Left ventricle myocardium inferior (tissue), 1 donor: ENCODE data around the gene WDR46. TPM values are rescaled to one million over a fixed set of nuclear protein-coding genes. Genes with fewer than 3 reads are reported as not detected.
A peak's percentile ranks its signal among the peaks of the same experiment; 100 is the strongest.
"Not testable (repeated sequence)": the region's sequence is repeated elsewhere in the genome, so short reads cannot be mapped to it uniquely, and the experiment has no call there.

ENCODE experiments used
- DNase-seq: peaks from one replicate; pipeline ENCODE4 v3.0.0-alpha.2; 2020
- H3K27ac ChIP-seq: fragments of 200-600 bp; replicated peaks from 2 replicates; pipeline ENCODE4 v1.8.0; 2021
- H3K27me3 ChIP-seq: fragments of 200-600 bp; 2 replicates; pipeline ENCODE4 v1.8.0; 2021; ENCODE audit warnings: low read depth
- H3K36me3 ChIP-seq: fragments of 200-600 bp; 2 replicates; pipeline ENCODE4 v1.8.0; 2021
- H3K4me1 ChIP-seq: fragments of 200-600 bp; 2 replicates; pipeline ENCODE4 v1.8.0; 2021
- H3K4me3 ChIP-seq: fragments of 200-600 bp; 2 replicates; pipeline ENCODE4 v1.8.0; 2021; ENCODE audit warnings: mild to moderate bottlenecking, moderate library complexity
- H3K9me3 ChIP-seq: fragments of 200-600 bp; replicated peaks from 2 replicates; pipeline ENCODE4 v1.8.0; 2021
- CTCF ChIP-seq: fragments of 200-600 bp; IDR thresholded peaks from 2 replicates; pipeline ENCODE4 v1.8.0; 2021; ENCODE audit warnings: antibody characterized with exemption, mild to moderate bottlenecking, borderline replicate concordance
- intact Hi-C: fragments of 100-400 bp; cut with micrococcal nuclease; formaldehyde crosslinking; loops from one replicate; pipeline ENCODE4 v1.11.0; 2022
- total RNA-seq: library from RNA; stranded (reverse); fragmentation: NEBNext Ultra II Directional; extraction: Animal tissue kit (Norgen Biotek cat#: 25700); gene quantifications from one replicate; pipeline ENCODE4 v1.2.1, GENCODE V29; 2021
- donor health status: DM: no; HTN: yes; CAD: no; lungs with severe emphysema.

The WDR46 gene
- total RNA-seq, 1 donor from 2014 or later = 13.3 TPM

GRCh38 chr6:33272275-33273128 lies 16.5 kb downstream of the WDR46 start:
- H3K9me3 ChIP-seq = no peaks in the 10 kb centered on the region
- peak overlapping the region; percentile 97 for H3K27ac ChIP-seq
- no peak for DNase-seq
- H3K27me3 ChIP-seq = no peaks in the 10 kb centered on the region
- H3K36me3 ChIP-seq = peaks cover 58% of the 10 kb centered on the region
- intact Hi-C loops = no loop called here
- peaks cover 74% of the 10 kb centered on the region for H3K4me1 ChIP-seq
- no peak for TF ChIP-seq CTCF
- peak overlapping the region; percentile 79 for H3K4me3 ChIP-seq

DNA sequence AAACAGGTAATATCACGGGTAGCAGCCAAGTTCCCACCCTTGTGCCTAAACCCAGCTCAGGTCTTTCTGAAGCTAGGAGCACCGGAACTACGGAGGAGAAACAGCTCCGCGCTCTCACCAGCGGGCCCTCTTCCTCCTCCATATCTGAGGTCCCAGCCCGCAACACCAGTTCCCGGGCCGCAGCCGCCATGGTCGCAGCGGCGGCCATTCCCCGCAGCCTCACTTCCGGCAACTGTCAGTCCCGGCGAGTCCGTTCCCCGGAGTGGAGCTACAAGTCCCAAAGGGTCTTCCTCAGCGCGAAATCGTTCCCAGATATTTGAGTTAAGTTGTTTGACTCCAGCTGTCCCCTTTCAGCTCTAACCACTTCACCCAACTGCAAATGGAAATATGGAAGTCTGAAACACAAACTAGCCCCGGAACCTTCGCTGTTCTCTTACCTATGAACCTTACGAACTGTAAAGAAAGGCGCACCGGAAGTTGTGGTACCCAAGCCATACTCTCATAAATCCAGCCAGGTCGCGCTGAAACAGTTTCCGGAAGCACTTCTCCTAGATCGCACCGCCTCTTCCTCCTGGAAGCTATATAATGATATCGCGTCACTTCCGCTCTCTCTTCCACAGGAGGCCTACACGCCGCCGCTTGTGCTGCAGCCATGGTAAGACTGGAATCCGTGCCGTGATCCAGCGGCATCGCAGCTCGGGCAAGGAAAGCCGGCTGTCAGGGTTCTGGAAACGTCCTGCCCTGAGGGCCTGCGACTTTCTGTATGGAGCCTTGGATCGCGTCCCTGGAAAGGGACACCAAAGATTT lies 17.4 kb downstream of the WDR46 start, which contains the start of the genes RPS18 and VPS52:
Gene RPS18, plus strand, starts transcription at position 608 of the 807 bp plus-strand sequence. Its CDS starts 45 bp downstream, at position 653.
Gene VPS52, minus strand, starts transcription at position 409 of the 807 bp plus-strand sequence. Its CDS starts 201 bp downstream, at position 208.
- H3K4me1 ChIP-seq = peaks cover 66% of the 10 kb centered on the region

DNA sequence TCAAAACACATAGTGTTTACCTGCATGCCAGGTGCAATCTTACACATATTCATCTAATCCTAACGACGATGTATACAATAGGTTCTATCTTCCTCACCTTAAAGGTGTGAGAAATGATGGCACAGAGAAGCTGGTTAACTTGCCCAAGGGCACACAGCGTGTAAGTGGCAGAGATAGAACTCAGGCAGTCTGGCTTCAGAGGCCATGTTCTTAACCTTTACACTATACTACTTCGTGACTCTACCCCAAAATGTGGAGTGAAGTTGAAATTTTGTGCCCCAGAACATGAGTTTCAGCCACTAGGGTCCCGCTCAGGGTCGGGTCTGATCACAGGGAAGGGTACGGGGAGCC lies 17.9 kb downstream of the WDR46 start:
- DNase-seq = no peak
- Histone ChIP-seq H3K9me3 (no peaks in the 10 kb centered on the region), H3K36me3 (peaks cover 68% of the 10 kb centered on the region), H3K4me3 (peak overlapping the region; percentile 79), H3K4me1 (peaks cover 60% of the 10 kb centered on the region), H3K27ac (peak overlapping the region; percentile 97), H3K27me3 (no peaks in the 10 kb centered on the region)
- intact Hi-C loops = no loop called here
- no peak for TF ChIP-seq CTCF

More for the DNA sequence above, 17.4 kb downstream of the WDR46 start, which contains the start of the genes RPS18 and VPS52:
- TF ChIP-seq CTCF = no peak
- peaks cover 66% of the 10 kb centered on the region for H3K36me3 ChIP-seq
- H3K4me3 ChIP-seq = peak within 1 kb of the TSS; percentile 79
- H3K27me3 ChIP-seq = no peaks in the 10 kb centered on the region
- H3K9me3 ChIP-seq = no peaks in the 10 kb centered on the region
- peak within 1 kb of the TSS; percentile 97 for H3K27ac ChIP-seq
- peak; percentile 89 for DNase-seq
- intact Hi-C loops = no loop called here

GRCh38 chr6:33264015-33264414 lies 25.0 kb downstream of the WDR46 start:
- Histone ChIP-seq H3K27ac (no peak overlapping the region), H3K9me3 (no peaks in the 10 kb centered on the region), H3K4me1 (no peaks in the 10 kb centered on the region), H3K4me3 (no peak overlapping the region), H3K27me3 (no peaks in the 10 kb centered on the region), H3K36me3 (peaks cover 94% of the 10 kb centered on the region)
- intact Hi-C loops = no loop called here
- no peak for TF ChIP-seq CTCF
- DNase-seq = no peak

- intact Hi-C loops, H3K9me3 ChIP-seq, DNase-seq, H3K27me3 ChIP-seq, H3K4me1 ChIP-seq, H3K27ac ChIP-seq, H3K4me3 ChIP-seq: not testable (repeated sequence)
- H3K36me3 ChIP-seq = peaks cover 92% of the 10 kb centered on the region
These were observed 26.5 kb downstream of the WDR46 start for GRCh38 chr6:33262490-33262889.
